Liver (tissue), 9 donors: ENCODE data around the gene IDE. TPM values are rescaled to one million over a fixed set of nuclear protein-coding genes. Genes with fewer than 3 reads are reported as not detected.

Experiments
- DNase-seq: peaks from one replicate; pipeline ENCODE4 v3.0.0-alpha.2; 2017; ENCODE audit warnings: low spot score
- H3K27ac ChIP-seq, 2 donors: one replicate each; pipeline ENCODE4 v1.7.0; 2013; ENCODE audit warnings: inconsistent platforms in 2 of 2, low read length in 2 of 2, control low read depth in 1 of 2, low read depth in 1 of 2, mild to moderate bottlenecking in 1 of 2
- H3K27me3 ChIP-seq, 4 donors: one replicate each; pipeline versions ENCODE4 v1.6.1 to v1.7.0; 2013; ENCODE audit warnings: low read length in 3 of 4, inconsistent platforms in 1 of 4, mild to moderate bottlenecking in 1 of 4, moderate library complexity in 1 of 4; ENCODE audit not compliant: control insufficient read depth in 4 of 4, insufficient read depth in 4 of 4
- H3K36me3 ChIP-seq, 4 donors: one replicate each; pipeline versions ENCODE4 v1.6.1 to v1.7.0; 2013; ENCODE audit warnings: low read length in 3 of 4, mild to moderate bottlenecking in 3 of 4, low read depth in 1 of 4, moderate library complexity in 1 of 4; ENCODE audit not compliant: control insufficient read depth in 4 of 4, insufficient read depth in 3 of 4
- H3K4me1 ChIP-seq, 4 donors: one replicate each; pipeline versions ENCODE4 v1.6.1 to v1.7.0; 2013; ENCODE audit warnings: low read length in 3 of 4, mild to moderate bottlenecking in 3 of 4, moderate library complexity in 1 of 4; ENCODE audit not compliant: control insufficient read depth in 4 of 4, insufficient read depth in 4 of 4
- H3K4me3 ChIP-seq, 3 donors: one replicate each; pipeline versions ENCODE4 v1.6.1 to v1.7.0; 2013; ENCODE audit warnings: low read length in 3 of 3, control low read depth in 1 of 3, low read depth in 1 of 3, mild to moderate bottlenecking in 1 of 3
- H3K9ac ChIP-seq, 2 donors: one replicate each; pipeline ENCODE4 v1.7.0; 2013; ENCODE audit warnings: low read length in 2 of 2, mild to moderate bottlenecking in 2 of 2, moderate library complexity in 2 of 2, control low read depth in 1 of 2, low read depth in 1 of 2
- H3K9me3 ChIP-seq, 4 donors: one replicate each; pipeline versions ENCODE4 v1.6.1 to v1.7.0; 2013; ENCODE audit warnings: low read length in 3 of 4; ENCODE audit not compliant: control insufficient read depth in 4 of 4
- ATF3 ChIP-seq: IDR thresholded peaks from 2 replicates; pipeline ENCODE4 v1.6.1; 2016; ENCODE audit warnings: antibody characterized with exemption
- CTCF ChIP-seq: fragments of 150-350 bp; IDR thresholded peaks from 2 replicates; pipeline ENCODE4 v1.5.1; 2017; ENCODE audit warnings: improper control_type of control experiment, low read depth, low read length; ENCODE audit not compliant: missing input control
- FOXA2 ChIP-seq: IDR thresholded peaks from 2 replicates; pipeline ENCODE4 v1.6.1; 2016; ENCODE audit warnings: antibody characterized with exemption
- GABPA ChIP-seq, 2 donors: IDR thresholded peaks in 1 of 2; conservative IDR thresholded peaks in 1 of 2; 2 replicates each; pipeline ENCODE4 v1.6.1; 2016; ENCODE audit warnings: antibody characterized with exemption in 2 of 2, mild to moderate bottlenecking in 1 of 2, moderate library complexity in 1 of 2
- HNF4G ChIP-seq: IDR thresholded peaks from 2 replicates; pipeline ENCODE4 v1.6.1; 2016; ENCODE audit warnings: antibody characterized with exemption
- JUND ChIP-seq, 2 donors: IDR thresholded peaks; 2 replicates each; pipeline ENCODE4 v1.6.1; 2016; ENCODE audit warnings: antibody characterized with exemption in 2 of 2
- NR2F2 ChIP-seq: IDR thresholded peaks from 2 replicates; pipeline ENCODE4 v1.6.1; 2016; ENCODE audit warnings: antibody characterized with exemption
- RAD21 ChIP-seq, 2 donors: IDR thresholded peaks; 2 replicates each; pipeline ENCODE4 v1.6.1; 2016; ENCODE audit warnings: antibody characterized with exemption in 2 of 2, mild to moderate bottlenecking in 2 of 2
- REST ChIP-seq: IDR thresholded peaks from 2 replicates; pipeline ENCODE4 v1.6.1; 2016; ENCODE audit warnings: antibody characterized with exemption, mild to moderate bottlenecking
- RXRA ChIP-seq, 2 donors: IDR thresholded peaks; 2 replicates each; pipeline ENCODE4 v1.6.1; 2017 to 2018; ENCODE audit warnings: antibody characterized with exemption in 2 of 2, mild to moderate bottlenecking in 1 of 2
- SP1 ChIP-seq: IDR thresholded peaks from 2 replicates; pipeline ENCODE4 v1.6.1; 2018; ENCODE audit warnings: antibody characterized with exemption, mild to moderate bottlenecking
- TAF1 ChIP-seq: conservative IDR thresholded peaks from 2 replicates; pipeline ENCODE4 v1.6.1; 2016; ENCODE audit warnings: antibody characterized with exemption, mild to moderate bottlenecking
- YY1 ChIP-seq: IDR thresholded peaks from 2 replicates; pipeline ENCODE4 v1.6.1; 2016; ENCODE audit warnings: antibody characterized with exemption, mild to moderate bottlenecking
- ZBTB33 ChIP-seq: IDR thresholded peaks from 2 replicates; pipeline ENCODE4 v1.6.1; 2016; ENCODE audit warnings: antibody characterized with exemption
- WGBS: extraction: QIAGEN DNeasy Blood & Tissue Kit; methylation state at CpG from one replicate; pipeline ENCODE4 v1.1.7; 2013; 5-methylcytosine and 5-hydroxymethylcytosine counted together
- polyA plus RNA-seq, 2 donors: library from polyadenylated mRNA; stranded (reverse) in 1 of 2; unstranded in 1 of 2; fragments of 200-250 nt in 1 of 2; fragments of >200 nt in 1 of 2; fragmentation: Nextera tagmentation in 1 of 2; extraction: Ambion mirVana in 1 of 2; gene quantifications; one replicate each; pipeline versions ENCODE4 v1.2.1 to v1.2.3, GENCODE V29; 2013 to 2015
- total RNA-seq, 2 donors: library from RNA; depleted of rRNA; stranded (reverse); fragments of >200 nt; gene quantifications; one replicate each; pipeline ENCODE4 v1.2.3, GENCODE V29; 2014
- donor health status: healthy.
- donor health status: healthy.
- donor health status: healthy.
- donor health status: healthy.
- donor health status: healthy.

The IDE gene
- total and polyA plus RNA-seq, 4 donors: 9.4 to 31.3 (median 15.3) TPM

DNA sequence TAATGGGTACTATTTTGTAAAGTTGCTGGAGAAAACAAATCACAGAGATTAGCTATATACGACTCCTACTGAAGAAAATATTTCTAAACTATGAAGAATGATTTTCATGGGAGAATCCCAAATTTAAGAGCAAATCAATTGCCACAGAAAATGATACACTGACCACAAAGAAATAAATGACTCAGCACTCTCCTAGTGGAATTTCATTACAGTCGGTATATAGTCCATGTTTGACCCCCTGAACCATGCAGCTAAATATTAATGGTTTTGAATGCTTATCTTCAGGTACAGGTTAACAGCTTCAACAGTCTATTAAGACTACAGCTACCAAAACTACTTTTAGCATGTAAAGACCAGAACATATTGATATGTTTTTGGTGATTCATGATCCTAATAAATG is 65.0 kb downstream of the IDE start:
- H3K4me1 ChIP-seq: no peaks in the 10 kb centered on the region
- DNase-seq: no peak
- H3K27ac ChIP-seq: no peak overlapping the region
- peaks cover 5 to 49% (median 30%) of the 10 kb centered on the region in 4 donors for H3K36me3 ChIP-seq
- WGBS: 90% methylated on average over 2 of the region's 2 CpGs
- no peak overlapping the region for H3K9ac ChIP-seq
- no peak overlapping the region for H3K4me3 ChIP-seq
- TF ChIP-seq CTCF: no peak
- H3K9me3 ChIP-seq: no peaks in the 10 kb centered on the region
- no peaks in the 10 kb centered on the region for H3K27me3 ChIP-seq

- H3K9me3 ChIP-seq: no peaks in the 10 kb centered on the region
- no peak overlapping the region for H3K4me3 ChIP-seq
- no peak for TF ChIP-seq ATF3
- no peak for TF ChIP-seq GABPA (IDR thresholded peaks at IDR 0.05 in 1 of 2, conservative IDR thresholded peaks at IDR 0.05 in 1 of 2)
- TF ChIP-seq FOXA2: no peak
- no peak for TF ChIP-seq HNF4G
- TF ChIP-seq TAF1: no peak
- TF ChIP-seq RXRA (IDR thresholded peaks at IDR 0.05): no peak
- TF ChIP-seq RAD21 (IDR thresholded peaks at IDR 0.05): no peak
- no peak for TF ChIP-seq SP1
- no peak for TF ChIP-seq NR2F2
- no peak for TF ChIP-seq ZBTB33
- no peak for TF ChIP-seq JUND (IDR thresholded peaks at IDR 0.05)
- no peak for TF ChIP-seq YY1
- no peak for TF ChIP-seq REST
- TF ChIP-seq CTCF: no peak
- no peak overlapping the region for H3K27ac ChIP-seq
- H3K36me3 ChIP-seq: peaks cover 4 to 43% (median 25%) of the 10 kb centered on the region in 4 donors
- no peak overlapping the region for H3K9ac ChIP-seq
- DNase-seq: no peak
- WGBS: 93% methylated on average over 2 of the region's 2 CpGs
- H3K4me1 ChIP-seq: no peaks in the 10 kb centered on the region
- H3K27me3 ChIP-seq: no peaks in the 10 kb centered on the region
Observed at GRCh38 chr10:92506336-92506735, 67.6 kb downstream of the IDE start.
